PC-9 (cell line): ENCODE results near the gene PIAS2.

Source experiments
- EZH2 ChIP-seq: fragments of 200-600 bp; sonication (generic); IDR thresholded peaks from 2 replicates; pipeline ENCODE4 v1.8.0; 2017; ENCODE audit warnings: antibody characterized with exemption, low read depth
- TF ChIP-seq, protein P1 (sequence below): fragments of 200-600 bp; sonication (generic); conservative IDR thresholded peaks from 2 replicates; pipeline ENCODE4 v1.6.1; 2017; ENCODE audit warnings: mixed run types, antibody characterized with exemption, mild to moderate bottlenecking, moderate library complexity

DNA sequence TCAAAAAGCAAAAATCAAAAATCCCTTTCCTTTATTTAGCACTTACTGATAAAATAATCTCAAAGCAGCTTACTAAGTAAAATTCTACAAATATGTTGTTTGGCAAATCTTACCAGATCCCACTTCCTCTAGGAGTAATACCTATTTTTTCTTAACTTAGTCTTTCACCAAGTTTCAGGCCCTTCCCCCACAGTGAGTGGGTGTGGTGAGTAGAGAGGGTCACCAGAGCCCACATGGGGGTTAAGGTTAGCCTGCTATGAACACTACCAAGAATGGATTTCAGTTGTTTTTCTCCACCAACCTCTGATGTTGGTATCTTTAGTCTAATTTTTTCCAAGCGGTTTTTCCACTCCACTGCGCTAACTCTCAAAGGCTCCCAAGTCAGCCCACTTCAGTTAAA, 23.2 kb downstream of the PIAS2 start:
- TF ChIP-seq, protein P1, sequence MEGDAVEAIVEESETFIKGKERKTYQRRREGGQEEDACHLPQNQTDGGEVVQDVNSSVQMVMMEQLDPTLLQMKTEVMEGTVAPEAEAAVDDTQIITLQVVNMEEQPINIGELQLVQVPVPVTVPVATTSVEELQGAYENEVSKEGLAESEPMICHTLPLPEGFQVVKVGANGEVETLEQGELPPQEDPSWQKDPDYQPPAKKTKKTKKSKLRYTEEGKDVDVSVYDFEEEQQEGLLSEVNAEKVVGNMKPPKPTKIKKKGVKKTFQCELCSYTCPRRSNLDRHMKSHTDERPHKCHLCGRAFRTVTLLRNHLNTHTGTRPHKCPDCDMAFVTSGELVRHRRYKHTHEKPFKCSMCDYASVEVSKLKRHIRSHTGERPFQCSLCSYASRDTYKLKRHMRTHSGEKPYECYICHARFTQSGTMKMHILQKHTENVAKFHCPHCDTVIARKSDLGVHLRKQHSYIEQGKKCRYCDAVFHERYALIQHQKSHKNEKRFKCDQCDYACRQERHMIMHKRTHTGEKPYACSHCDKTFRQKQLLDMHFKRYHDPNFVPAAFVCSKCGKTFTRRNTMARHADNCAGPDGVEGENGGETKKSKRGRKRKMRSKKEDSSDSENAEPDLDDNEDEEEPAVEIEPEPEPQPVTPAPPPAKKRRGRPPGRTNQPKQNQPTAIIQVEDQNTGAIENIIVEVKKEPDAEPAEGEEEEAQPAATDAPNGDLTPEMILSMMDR: no peak
- TF ChIP-seq EZH2: no peak
